ENCODE measurements around the gene SNAPC4.

The SNAPC4 gene

DNA sequence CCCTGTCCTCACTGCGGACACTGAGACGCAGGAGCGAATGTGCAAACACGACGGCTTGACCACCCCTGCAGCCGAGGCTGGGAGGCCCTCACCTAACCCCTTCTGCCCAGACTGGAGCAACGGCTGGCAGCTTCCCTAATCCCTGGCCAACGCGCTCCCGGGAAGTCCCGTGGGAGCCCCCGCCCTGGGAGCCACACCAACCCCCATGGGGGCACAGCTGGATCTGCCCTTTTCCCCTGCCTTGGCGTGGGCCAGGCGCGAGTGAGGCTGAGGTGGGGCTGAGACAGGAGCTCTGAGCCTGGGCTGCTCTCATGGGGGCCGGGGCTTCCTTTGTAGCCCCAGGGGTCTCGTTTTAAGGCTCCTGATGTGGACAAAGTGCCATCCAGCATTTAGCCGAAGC lies 31.8 kb downstream of the SNAPC4 start:
- DNase-seq = no peak

DNA sequence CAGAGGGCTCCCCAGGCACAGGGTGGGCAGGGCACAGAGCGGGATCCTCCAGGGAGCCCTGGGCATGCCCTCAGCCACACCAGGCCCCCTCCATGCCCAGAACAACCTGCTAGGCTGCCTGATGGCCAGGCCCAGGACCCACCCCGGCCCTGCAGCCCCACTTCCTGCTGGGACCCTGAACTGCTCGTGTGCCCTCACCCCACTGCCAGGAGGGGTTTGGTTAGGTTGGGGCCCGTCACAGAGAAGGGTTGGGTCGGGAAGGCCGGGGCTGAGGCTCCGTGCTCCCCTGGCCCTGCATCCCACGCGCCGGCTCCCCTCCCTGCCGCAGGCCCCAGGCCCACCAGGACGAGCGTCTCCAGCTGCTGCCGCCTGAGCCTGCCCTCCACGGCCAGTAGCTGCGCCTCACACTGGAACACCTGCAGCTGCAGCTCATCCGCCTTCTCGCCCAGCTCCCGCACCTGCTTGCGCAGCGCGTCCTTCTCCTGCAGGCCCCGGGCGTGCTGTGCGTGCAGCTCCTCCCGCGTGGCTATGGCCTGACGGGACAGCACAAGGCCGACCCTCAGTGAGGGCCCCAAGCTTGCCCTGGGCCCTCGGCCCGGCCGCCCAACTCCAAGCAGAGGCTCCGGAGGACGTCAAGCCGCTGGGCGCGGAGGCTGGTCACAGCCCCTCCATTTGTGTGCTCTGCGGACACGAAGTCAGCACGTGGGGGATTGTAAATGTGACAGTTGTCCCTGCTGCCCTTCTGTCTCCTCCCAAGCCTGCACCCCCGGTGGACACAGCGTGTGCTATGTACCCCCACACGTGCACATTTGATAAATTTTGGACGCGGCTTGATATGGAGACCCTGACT lies 32.4 kb downstream of the SNAPC4 start:
- DNase-seq = no peak

GRCh38 chr9:136366826-136367225 lies 33.1 kb downstream of the SNAPC4 start:
- DNase-seq = no peak

DNA sequence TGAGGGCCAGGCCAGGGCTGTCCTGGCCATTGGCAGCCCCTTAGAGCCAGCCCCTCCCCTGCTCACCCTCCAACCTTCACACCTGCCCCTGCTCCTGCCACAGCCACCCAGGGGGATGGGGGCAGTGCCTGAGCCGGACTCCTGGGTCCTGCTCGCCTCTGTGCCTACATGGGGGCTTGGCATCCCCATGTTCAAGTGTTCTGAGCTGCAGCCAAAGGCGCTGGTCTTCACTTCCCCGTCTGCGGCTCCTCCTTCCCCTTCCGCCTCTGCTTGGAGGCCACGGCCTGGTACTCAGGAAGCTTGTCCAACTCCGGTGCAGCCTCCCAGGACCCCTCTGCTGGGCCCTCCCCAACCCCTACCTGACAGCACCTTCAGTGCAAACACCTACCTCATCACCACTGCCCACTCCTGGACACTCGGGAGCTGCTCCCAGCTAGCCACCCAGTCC lies 34.2 kb downstream of the SNAPC4 start:
- no peak for DNase-seq

DNA sequence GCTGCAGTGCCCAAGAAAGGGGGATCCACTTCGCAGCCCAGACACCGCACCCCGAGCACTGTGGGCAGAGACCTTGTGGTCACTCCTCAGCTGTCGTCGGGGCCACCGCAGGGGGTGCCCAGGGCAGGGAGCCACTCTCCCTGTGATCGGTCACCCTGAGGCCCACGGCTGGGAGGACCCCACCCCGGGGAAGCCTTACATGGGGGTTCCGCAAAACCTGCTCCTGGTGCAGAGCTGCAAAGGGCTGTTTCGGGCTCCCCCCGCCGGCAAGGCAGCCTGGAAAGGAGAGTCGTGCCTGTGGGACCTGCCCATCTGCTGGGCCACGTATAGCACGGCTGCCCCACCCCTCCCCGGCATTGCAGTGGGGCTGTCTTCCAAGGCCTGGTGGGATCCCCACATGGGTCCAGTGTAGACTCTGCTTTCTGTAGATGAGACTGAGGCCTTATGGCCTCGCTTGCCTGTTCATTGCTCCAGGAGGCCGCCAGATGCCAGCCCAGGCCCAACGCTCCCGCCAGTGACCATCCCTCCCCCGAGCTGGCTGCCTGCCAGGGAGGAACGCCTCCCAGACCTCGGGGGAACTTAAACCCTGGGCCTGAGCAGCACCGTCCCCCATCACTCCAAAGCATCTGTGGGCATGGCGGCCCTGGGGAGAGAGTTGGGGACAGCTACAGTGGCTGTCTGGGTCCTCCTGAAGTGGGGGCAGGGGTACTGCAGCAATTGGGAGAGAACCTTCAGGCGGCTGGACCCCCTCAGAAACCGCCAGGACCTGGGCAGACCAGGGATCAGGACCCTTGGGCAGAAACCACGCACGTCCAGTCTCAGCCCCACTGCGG lies 34.8 kb downstream of the SNAPC4 start:
- no peak for DNase-seq

DNA sequence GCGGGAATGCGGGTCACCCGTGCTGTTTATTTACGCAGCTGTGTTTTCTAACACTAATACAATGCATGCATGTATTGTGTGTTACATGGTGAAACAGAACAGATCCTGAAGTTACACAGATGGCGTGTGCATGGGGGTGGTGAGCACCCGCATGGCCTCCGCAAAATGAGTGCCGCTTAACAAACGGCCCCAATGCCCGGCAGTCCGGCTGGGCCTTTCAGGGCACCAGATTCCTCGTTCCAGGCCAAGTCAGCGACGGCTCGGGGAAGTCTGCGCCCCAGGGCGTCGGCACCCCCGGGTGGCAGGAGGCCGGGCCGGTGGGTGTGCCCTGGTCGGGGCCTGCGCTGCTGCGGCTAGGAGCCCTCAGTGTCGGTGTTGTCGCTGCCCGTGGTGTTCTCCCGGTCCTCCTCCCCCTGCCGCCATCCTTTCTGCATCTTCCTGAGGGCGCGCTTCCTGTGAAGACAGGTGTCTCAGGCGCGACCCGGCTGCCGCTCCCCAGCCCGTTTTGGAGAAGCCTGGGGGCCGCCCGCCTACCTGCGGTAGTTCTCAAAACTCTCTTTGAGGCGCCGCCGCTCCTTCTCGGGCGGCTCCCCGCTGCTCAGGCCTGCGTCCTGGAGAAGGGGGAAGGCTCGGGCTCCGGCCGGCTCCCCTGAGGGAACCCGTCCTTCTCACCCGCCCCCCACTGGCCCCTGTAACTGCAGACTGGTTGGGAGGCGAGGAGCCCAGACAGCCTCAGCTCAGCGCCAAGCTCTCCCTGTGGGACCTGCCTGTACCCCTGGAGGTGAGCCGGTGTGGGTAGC lies 35.8 kb downstream of the SNAPC4 start:
- DNase-seq = no peak

DNA sequence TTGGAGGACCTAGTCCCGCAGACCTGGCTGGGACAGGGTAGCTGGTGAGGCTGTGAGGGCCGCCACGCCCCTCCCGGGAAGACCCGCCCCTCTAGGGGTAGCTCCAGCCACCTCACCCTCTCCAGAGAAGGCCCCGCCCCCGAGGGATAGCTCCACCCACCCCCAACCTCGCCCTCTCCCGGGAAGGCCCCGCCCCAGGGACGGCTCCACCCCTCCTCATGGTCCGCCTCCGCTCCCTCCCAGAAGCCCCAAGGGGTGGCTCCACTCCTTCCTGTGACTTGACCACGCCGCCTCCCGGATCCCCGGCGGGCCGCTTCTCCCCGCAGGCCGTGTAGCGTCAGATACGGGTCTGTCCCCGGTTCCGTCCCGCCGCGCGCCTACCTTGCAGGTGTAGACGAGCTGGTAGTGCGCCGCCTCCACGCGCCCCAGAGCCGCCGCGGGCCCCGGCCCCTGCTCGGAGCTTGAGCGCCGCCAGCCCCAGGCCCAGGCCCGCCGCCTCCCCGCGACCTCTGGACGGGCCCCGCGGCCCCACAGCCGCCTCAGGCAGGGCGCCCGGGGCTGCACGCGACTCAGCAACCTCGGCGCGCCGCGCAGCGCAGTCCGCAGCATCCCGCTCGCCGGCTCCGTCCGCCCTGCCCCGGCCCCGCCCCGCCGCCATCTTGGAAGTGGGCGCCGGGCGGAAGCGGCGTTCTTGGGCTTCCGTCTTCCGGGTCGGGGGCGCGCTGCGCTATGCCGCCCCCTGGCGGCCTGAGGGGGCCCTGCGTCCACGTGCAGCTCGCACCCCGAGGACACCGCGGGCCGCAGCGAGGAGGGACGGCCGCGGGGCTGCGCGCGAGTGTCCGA lies 36.6 kb downstream of the SNAPC4 start, which contains the start of gene DNLZ:
TSS of gene DNLZ (minus strand) at position 639 of the 843 bp plus-strand sequence. CDS start at position 609, 30 bp downstream.
- peak; percentile 95 for DNase-seq

DNA sequence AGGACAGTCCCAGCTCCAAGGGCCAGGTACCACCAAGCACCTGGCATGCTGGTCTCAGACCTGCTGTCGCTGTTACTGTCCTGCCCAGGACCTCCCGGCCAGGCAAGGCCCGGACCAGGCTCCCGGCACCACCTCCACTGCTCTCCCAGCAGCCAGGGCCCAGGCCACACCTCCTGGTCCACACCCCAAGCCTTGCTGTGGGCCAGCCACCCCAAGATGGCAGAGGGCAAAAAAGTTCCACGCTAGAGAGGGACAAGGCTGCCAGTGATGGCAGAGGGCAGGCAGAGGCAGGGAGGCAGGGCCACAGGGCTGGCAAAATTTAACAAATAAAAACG lies 37.6 kb downstream of the SNAPC4 start:
- DNase-seq = no peak

- DNase-seq = no peak
Observed at GRCh38 chr9:136361754-136362449, 38.1 kb downstream of the SNAPC4 start.

GRCh38 chr9:136361047-136361753 lies 38.8 kb downstream of the SNAPC4 start:
- DNase-seq = no peak

DNA sequence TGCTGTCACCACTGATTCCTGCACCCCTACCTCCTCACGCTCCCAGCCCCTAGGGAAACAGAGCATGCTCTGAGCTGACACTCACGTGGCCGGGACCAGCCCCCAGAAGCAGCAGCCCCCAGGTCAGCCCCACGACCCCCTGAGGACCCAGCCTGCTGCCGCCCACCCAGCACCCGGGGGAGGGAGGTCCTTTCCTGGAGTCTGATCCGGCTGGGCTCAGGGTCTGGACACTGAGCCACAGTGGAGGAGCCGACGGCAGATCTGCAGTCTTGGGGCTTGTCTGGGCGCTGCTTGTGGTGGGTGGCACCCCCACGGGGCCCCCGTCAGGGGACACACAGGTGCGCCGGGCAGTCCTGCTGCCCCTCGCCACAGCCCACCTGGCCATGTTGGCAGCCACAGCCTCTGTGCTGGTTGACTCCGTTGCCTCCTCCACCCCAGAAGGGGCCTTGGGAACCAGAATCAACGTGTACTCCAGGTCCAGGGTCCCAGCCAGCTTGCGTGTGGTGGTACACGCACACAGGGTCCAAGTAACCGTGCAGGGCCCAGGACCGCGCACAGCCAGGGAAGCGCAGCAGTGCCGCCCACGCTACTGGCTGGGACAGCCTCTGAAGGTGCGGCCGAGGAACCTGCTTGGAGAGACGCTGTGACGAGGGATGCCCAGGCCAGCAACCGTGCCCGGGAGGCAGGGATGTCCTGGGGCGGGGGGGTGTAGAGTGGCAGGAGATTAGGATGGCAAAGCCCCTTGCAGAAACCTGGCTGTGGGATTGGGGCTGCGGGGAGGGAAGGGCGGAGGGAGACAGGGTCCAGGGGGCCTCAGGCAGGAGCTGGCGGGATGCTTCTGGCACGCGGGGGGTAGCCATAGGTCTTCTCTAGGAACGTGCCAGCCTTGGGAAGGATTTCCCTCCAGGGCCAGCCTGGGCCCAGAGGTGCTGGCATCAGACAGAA lies 39.9 kb downstream of the SNAPC4 start:
- no peak for DNase-seq

GRCh38 chr9:136358888-136359287 lies 41.1 kb downstream of the SNAPC4 start:
- no peak for DNase-seq

DNA sequence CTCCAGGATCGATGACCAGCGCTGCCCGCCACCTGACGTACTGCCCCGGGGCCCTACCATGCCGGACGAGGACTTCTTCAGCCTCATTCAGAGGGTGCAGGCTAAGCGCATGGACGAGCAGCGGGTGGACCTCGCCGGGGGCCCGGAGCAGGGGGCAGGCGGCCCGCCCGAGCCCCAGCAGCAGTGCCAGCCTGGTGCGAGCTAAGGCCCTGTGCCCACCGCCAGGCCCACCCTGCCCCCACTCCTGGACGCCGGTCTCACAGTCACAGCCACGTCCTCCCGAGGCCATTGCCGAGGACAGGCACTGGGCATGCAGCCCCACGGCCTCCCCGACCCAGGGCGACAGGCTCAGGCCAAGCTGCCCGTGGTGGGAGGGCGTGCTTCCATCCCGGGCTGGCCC lies 42.0 kb downstream of the SNAPC4 start:
- DNase-seq = no peak

GRCh38 chr9:136357202-136357725 lies 42.7 kb downstream of the SNAPC4 start:
- no peak for DNase-seq

GRCh38 chr9:136355616-136356557 lies 44.1 kb downstream of the SNAPC4 start:
- DNase-seq = no peak

- DNase-seq = no peak
Observed at GRCh38 chr9:136354592-136355085, 45.3 kb downstream of the SNAPC4 start.

DNA sequence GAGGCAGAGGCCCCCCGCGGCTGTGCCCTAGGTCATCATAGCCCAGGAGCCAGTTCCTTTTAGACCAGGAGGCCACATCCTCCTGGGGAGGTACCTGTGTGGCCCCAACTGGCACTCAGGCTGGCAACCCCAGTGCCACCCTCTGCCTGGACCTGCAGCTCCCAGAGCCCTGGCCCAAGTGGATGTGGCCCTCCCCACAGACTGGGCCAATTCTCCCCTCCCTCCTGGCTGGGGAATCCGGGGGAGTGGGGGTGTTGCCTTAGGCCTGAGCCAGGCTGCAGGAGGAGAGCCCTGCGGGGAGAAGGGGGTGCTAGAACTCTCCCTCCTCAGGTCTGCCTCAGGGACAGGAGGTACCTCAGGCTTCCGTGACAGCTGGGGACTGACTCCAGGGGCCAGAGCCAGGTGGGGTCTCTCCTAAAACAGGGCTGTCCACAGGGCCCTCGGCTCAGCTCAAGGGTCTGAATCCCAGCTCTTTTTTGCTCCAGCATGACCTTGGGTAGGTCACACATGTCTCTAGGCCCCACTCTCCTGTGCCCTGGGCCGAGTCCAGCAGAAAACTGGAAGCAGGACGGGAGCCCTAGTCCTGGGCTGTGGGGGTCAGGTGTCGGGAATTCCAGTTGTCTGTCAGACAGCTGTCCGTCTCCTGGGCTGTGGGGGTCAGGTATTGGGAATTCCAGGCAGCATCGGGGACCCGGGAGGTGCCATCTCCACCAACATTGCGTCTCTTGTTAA lies 46.0 kb downstream of the SNAPC4 start:
- DNase-seq = no peak
